Measurements from ENCODE around the gene STK4.

GRCh38 chr20:45061244-45061643 lies 94.9 kb downstream of the STK4 start:
- TF ChIP-seq CTCF (conservative IDR thresholded peaks at IDR 0.05) (no peak), EZH2 (IDR thresholded peaks at IDR 0.05; ENCODE audit: low read depth) (no peak)
